Measurements from ENCODE around the gene CHST15.

The CHST15 gene

DNA sequence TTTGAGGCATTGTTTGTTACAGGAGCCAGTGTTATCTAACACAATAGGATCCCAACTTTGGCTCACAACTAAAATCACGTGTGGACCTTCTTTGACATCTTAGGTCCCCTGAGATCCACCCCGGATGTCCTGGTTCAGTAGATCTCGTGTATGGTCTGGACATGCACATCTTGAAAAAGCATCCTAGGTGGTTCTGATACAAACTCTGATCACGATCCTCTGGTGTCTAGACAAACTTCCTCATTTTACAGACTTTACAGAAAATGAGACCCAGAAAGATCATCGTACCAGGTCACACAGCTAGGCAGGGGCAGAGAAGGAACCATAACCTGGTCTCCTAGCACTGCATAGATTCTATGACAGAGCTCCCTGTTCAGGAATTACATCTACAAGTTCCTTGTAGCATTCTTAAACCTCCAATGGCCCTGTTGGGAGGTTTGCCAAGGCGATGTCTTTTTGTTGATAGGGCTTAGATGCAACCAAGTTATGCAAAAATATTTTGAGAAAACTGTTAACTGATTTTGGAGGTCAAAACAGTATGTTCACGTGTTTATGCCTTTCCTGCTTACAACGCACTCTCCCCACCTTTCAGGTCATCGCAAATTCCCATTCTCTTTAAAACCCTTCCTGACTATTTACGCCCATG is 30.8 kb upstream of the CHST15 start:
- DNase-seq (ENCODE audit: low read depth, low spot score): no peak

DNA sequence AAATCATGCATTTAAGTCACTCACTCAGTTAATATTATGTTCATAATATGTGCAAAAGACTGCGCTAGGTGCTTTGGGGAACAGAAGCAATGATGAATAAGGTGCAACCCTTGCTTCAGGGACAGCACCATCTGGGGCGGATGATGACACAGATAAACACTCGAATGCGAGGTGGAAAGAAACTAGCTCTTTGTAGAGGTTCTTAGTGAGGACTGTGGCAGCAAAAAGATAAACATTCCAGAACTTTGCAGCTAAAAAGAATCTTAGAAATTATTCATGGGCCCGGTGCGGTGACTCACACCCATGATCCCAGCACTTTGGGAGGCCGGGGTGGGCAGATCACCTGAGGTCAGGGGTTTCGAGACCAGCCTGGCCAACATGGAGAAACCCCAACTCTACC is 29.8 kb upstream of the CHST15 start:
- DNase-seq (ENCODE audit: low read depth, low spot score): peak; percentile 45

DNA sequence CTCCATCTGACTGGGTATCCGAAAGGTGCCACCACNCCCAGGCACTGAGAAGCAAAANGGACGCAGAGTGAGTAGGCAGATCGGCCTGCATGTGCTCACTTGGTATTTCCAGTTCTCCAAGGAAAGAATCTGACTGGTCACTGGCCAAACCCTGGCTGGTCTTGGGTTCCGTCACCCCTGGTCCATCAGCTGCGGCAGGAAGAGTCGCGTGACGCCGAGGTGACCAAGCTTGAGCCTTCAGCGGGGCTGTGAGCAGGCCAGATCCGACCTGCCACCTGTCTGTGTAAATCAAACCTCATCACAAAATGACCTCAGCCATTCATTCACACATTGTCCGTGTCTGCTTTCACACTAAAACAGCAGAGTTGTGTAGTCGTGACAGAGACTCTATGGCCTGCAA is 28.8 kb upstream of the CHST15 start:
- DNase-seq (ENCODE audit: low read depth, low spot score): no peak

DNA sequence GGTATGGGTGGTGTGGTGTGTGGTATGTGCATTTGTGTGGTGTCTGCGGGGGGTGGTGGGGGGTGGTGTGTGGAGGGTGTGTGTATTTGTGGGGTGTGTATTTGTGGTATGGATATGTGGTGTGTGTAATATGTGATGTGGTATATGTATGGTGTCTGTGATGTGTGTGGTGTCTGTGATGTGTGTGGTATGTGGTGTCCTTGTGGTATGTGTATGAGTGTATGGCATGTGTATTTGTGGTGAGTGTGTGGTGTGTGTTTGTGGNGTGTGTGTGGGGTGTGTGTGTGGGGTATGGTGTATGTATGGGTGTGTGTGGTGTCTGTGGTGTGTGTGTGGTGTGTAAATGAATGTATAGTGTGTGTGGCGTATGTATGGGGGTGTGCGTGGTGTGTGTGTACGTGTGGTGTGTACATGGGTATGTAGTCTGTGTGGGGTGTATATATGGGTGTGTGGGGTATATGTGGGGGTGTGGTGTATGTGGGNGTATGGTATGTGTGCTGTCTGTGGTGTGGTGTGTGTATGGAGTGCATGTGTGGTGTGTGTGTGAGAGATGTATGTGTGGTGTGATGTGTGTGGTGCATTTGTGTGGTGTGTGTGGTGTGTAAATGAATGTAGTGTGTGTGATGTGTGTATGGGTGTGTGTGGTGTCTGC is 27.1 kb upstream of the CHST15 start:
- no peak for DNase-seq (ENCODE audit: low read depth, low spot score)

DNA sequence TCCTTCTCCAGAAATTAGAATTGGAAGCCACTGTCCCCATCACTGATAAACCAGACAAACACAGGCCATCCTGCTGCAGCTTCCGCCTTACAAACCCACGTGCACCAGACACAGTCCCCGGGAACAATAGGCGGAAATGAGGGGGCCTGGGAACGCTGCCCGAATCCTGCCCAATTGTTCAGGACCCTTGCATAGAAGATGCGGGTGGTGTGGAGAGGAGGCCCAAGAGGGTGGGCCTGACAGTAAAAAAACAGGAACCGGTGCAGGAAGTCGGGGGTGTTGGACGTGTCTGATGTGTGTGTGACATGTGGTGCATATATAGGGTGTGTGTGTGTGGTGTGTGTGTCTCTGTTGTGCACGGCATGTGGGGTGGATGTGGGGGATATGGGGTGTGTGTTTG is 26.5 kb upstream of the CHST15 start:
- DNase-seq (ENCODE audit: low read depth, low spot score): no peak

DNA sequence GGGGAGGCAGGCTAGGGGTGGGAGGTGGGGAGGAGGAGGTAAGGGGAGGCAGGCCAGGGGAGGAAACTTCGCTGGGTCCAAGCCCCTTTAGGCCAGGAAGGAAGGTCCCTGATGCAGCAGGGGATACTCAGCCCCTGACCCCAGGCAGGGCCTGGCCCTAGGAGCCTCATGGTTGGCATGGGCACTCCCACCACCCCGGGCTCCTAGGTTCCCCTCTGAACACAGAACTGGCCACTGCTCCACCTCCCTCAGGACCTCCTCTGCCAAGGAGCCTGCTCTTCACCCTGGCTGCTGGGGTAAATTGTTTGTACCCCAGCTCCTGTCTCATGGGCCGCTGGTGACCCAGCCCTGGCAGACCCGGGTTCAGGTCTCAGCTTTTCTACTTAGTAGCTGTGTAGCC is 25.8 kb upstream of the CHST15 start:
- no peak for DNase-seq (ENCODE audit: low read depth, low spot score)

DNA sequence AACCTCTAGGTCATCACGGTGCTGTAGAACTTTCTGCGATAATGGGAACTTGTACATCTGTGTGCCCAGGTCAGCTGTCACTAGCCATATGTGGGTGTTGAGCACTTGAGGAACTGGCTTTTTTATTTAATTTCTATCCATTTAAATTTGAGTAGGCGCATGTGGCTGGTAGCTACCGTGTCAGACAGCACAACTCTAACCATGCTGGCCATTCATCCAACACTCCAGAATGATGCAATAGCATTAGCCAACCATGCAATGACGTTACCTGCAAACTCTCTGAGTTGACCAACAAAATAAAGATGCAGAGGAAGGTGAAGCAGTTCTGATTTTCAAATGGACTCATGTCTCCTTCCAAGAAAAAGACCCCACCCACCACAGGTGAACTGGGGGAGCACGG is 24.4 kb upstream of the CHST15 start:
- no peak for DNase-seq (ENCODE audit: low read depth, low spot score)

DNA sequence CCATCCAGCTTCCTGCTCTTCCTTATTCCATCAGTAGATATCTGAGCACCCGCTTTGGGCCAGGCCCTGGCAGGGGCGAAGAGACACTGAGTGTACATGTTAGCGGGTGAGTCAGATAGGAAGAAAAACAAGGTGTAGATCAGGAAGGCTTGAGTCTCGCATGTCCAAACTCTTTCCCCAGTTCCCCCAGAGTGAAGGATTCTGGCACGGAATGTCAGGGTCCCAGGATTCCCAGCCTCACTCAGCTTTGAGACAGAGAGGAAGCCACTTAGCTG is 24.1 kb upstream of the CHST15 start:
- DNase-seq (ENCODE audit: low read depth, low spot score): no peak

DNA sequence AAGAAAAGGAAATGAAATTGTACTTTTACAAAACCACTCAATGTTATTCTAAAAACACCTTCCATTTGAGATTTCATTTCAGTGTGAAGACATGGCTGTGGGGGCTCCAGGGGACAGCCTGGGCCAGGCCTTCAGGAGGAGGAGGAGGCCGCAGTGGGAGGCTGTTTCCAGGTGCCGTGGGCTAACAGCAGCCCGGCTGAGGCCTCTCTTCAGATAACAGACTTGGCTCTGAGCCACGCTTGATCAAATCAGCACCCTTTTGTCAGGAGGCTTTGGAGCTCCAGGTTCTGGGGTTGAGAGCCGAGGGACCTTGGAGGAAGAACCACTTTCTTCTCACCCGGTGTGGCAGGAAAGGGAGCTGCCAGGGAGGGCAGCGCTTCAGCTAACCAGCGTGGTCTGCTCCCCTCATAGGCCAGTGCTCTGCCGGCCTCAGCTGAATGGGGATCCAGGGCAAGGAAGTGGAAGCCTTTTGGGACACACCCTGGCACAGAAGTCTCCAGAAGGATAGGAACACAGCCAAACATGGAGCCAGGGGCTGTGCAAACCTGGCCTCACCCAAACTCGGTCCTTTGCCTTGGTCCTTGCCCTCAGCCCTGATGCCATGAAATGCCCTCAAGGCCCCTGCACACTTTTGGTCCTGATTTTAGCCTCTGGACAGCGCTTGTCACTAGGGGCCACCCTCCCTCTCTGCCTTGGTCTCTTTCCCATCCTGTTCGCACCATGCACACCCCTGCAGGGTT is 23.5 kb upstream of the CHST15 start:
- no peak for DNase-seq (ENCODE audit: low read depth, low spot score)

DNA sequence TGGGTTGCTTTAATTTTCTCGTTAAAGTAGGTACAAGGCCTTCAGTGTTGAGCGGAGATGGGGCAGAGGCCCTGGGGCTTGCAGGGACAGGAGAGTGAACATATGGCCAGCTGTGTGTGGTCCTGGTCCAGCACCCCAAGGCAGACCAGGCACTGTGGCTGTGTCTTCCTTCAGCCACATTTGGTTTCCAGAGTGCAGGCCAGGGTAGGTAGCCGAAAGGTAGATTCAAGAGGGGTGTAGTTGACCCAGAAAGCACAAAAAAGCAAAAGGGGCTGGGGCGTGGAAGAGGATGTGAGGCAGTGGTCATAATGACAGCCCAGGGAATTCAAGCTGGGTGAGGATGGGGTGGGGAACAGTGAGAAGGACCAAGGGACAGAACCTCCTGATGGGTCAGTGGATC is 21.3 kb upstream of the CHST15 start:
- DNase-seq (ENCODE audit: low read depth, low spot score): no peak

DNA sequence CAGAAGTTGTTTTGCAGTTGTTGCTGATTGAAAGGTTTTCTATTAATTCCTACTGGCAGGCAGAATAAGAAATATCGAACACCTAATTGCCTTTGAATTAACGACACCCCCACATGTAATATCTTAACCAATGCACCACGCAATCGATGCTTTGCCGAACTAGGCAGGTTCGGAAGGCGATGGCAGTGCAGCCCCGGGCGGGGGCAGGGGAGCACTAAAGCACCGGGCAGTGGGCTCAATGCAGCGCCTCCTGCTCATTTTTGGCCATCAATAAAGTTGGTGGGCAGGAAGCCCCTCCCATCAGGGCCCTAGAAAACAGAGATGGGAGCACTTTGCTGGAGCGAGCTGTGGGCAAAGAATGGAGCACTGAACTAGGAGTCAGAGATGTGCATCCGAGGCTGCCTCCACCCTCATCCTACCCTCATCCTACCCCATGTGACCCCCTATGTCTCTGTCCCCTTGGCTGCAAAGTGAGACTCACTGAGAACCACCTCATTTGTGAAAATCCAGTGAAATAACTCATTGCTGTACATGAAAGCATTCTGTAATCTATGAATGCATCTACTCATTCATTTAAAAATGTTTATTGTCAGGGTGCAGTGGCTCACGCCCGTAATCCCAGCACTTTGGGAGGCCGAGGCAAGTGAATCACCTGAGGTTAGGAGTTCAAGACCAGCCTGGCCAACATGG is 19.6 kb upstream of the CHST15 start:
- DNase-seq (ENCODE audit: low read depth, low spot score): no peak

DNA sequence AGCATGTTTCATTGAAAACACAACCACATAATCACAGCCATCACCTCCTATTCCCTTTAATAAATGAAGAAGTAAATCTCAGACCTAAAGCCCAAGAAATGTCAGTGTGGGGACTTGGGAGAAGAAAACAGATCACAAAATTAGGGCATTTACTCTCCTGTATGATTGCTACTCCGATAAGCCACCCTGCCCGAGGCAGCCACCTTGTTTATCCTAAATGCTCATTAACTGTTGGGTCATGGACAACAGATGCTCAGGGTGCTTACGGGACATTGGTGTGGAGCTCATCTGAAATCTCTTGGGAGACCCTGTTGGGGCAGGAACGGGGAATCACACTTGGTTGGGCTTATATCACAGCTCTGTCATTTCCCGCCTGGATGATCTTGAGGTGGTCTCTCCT is 17.5 kb upstream of the CHST15 start:
- no peak for DNase-seq (ENCODE audit: low read depth, low spot score)

DNA sequence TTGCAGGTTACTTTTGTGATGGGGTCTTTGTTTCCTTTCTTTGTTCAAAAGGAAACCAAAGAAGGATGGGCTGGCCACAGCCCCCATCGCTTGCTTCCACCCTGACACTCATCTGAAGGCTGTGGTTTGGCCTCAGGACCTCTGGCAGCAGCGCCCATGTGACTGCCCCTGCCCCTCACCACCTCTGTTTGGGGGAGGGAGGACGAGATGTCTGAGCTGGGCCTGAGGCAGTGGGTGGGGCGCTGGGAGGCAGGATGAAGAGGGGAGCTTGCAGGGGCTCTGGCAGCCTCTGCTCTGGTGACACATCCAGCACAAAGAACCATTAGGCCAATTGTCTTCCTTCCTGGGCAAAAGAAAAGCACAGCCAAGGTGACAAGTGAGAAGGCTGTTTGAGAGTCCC is 15.9 kb upstream of the CHST15 start:
- DNase-seq (ENCODE audit: low read depth, low spot score): no peak

DNA sequence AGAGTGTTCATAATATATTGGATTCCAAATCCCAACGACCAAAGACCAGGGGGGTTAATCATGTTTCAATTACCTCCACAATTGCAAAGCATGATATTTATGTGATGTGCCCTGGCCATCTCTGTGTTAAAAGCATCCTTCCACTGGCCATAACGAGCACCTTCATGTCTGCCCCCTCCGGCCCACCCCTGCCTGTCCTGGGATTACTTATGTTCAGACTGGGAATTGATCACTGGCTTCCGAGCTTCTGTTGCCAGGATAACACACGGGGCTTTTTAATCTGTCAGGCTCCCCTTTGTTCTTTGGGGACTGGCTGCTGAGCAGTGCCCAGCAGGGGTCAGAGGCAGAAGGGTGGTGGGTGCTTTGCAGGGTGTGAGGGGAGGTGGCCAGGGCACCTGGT is 13.7 kb upstream of the CHST15 start:
- no peak for DNase-seq (ENCODE audit: low read depth, low spot score)

DNA sequence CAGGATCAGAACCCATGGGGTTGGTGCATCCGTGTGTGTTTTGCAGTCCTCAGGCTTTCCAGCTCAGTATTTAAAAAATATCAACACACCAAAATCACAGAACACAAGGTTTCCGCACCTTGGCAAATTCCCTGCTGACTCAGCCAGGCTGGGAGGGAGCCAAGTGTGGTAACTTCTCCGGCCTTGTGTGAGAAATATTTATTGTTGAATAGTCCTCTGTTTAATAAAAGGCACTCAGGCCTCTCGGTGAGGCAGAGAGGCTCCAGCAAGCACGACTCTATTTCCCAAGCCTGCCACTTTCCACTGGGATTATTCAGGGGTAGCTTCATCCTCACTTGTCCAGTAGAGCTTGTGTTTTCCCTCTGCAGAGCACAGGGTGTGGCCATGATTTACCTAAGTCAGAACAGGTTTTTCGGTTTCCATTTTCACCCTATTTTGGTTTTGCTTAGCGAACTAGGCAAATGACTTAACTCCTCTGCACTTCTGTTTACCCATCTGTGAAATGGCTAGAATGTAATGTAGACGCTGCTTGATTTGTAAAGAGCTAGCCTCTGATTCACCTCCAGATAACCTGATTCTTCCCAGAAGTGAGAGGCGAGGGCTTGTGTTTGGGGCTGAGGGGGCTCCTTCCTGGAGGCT is 13.0 kb upstream of the CHST15 start:
- DNase-seq (ENCODE audit: low read depth, low spot score): peak; percentile 96

DNA sequence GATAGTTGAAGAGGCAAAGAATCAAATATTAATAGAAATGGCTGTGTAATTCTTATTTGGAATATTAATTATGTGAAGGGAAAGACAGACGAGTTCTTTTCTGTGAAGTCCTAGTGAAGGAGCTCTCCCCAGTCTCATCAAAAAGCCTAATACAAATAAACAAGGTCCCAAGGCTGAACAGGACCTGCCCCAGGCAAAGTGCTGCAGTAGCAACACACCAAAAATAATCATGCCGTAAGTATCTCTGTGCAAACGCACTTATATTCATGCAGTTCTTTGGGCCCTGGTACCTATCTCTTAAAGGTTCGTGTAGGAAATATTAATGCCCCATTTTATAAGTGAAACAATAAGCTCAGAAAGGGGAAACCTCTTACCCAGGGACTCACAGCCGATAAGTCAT is 12.2 kb upstream of the CHST15 start:
- DNase-seq (ENCODE audit: low read depth, low spot score): no peak

DNA sequence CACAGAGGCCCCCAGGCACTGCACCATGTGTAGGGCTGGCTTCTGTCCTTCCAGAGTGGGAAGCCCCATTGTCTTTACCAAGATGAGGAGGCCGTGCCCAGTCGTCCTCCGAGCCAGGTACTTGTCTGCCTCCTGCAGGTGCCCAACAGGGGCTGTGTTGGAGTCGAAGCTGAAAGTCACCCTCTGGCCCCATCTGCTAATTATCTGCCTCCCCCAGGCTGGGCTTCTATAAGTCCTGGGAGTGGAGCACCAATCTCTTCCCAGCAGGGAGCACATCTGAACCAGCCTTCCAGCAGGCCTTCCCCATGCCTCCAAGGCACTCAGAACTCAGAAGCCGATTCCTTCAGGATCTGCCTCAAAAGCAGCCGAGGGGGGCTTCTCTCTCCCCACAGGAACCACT is 11.6 kb upstream of the CHST15 start:
- no peak for DNase-seq (ENCODE audit: low read depth, low spot score)

DNA sequence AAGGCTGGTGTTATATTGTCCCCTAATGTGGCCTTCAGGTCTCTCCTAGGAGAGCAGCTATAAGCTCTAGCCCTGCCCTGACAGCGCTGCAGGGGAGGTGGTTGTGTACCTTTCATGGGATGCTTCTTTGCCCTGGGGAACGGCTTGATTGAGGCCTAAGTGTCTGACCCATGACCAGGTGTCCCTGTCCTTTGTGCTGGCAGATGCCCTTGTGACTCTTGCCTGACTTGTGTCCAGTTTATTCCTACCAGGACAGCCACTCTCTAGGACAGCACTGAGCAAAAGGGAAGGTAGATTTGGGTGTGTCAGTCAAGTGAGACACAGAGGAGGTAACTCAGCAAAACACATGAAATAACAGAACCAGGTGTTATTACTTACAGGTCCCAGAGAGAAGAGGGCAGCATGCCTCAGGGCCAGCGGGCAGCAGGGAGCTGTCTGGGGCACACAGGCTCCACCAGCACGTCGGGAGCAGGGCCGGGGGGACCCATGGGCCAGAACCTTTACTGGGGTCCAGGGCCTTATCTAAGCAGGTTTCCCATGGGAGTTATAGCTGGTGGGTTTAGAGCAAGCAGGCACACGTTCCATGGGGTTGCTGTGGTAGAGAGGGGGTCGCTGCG is 10.7 kb upstream of the CHST15 start:
- DNase-seq (ENCODE audit: low read depth, low spot score): no peak

DNA sequence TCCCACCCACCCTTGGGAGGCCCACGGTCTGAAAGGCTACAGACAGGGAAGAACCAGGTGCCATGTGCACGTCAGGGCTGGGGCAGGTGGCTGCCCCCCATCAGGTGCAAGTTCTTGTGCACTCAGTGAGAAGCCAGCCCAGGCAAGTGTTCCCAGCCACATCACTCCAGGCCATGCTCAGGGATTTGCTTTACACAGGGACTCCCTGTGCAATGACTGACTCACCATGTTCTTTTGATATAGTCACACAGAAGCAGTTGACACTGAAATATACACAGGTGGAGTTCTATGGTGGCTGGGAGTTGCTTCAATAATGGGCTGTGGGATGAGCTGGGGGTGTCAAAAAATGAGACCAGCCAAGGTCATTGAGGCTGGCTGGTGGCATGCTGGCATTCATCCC is 8.0 kb upstream of the CHST15 start:
- DNase-seq (ENCODE audit: low read depth, low spot score): no peak

DNA sequence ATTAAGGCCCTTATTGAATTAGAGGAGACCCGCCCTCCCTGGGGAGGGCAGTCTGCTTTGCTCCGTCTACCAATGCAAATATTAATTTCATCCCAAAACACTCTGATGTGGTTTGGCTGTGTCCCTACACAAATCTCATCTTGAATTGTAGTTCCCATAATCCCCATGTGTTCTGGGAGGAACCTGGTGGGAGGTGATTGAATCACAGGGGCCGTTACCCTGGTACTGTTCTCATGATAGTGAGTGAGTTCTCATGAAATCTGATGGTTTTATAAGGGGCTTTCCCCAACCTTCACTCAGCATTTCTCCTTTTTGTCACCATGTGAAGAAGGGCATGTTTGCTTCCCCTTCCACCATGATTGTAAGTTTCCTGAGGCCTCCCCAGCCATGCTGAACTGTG is 7.3 kb upstream of the CHST15 start:
- DNase-seq (ENCODE audit: low read depth, low spot score): peak; percentile 32

DNA sequence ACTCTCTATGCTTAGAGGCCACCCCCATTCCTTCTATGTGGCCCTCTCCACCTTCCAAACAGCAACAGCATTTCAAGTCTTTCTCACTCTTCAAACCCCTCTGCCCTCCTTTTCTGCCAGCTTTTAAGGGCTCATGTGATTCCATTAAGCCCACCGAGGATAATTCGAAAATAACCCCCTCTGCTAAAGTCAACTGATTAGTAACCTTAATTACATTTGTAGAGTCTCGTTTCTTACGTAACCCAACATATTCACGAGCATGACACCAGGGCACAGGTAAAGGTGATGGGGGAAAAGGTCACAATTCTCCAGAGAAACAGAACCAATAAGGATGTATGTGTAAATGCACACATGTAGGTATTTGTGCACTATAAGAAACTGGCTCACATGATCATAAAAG is 6.7 kb upstream of the CHST15 start:
- DNase-seq (ENCODE audit: low read depth, low spot score): no peak

DNA sequence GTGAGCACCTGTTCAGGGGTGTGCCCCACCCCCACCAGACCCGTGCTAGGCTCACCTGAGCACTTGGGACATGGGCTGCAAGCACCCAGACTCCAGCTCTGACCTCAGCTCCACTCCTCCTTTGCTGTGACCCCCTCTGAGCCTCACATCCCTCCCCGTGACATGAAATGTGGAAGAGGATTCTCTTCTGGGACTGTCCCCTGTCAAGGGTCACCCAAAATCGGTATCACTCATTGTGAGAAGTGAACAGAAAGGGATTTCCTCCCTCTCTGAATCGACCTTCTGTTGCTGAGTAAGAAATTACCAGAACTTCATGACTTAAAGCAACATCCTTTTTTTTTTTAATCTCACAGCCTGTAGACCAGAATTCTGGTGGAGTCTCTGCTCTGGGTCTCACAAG is 6.2 kb upstream of the CHST15 start:
- no peak for DNase-seq (ENCODE audit: low read depth, low spot score)
